Measurements from ENCODE around the gene BRSK2.

Gene BRSK2

DNA sequence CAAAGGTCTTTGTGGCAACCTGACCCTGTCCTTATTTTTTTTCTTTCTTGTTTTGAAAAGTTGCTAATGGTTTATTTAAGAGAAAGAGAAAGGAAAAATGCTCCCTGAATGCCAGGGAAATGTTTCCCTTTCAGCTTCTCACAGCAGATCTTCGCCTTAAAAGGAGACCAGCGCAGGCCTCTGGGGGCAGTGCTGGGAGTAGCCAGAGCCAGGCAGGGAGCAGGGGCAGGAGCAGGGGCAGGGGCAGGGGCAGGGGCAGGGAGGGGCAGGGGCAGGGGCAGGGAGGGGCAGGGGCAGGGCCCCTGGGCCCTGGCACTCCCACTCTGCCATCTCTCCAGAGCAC, 91.7 kb downstream of the BRSK2 start:
- peaks cover 32 to 35% of the 10 kb centered on the region in 2 donors for H3K36me3 ChIP-seq (ENCODE audit: control insufficient read depth in 2 of 2, insufficient read depth in 2 of 2, low read length in 2 of 2)
- peaks cover 86% of the 10 kb centered on the region for H3K4me1 ChIP-seq (ENCODE audit: control insufficient read depth, insufficient read depth, low read length)
- H3K27ac ChIP-seq (ENCODE audit: low read length), result peak overlapping the region; percentile 97
- H3K27me3 ChIP-seq (ENCODE audit: control insufficient read depth in 1 of 2, insufficient read depth in 2 of 2, low read length in 2 of 2), result no peaks in the 10 kb centered on the region
- no peaks in the 10 kb centered on the region for H3K9me3 ChIP-seq (ENCODE audit: control insufficient read depth in 2 of 2, low read length in 2 of 2)
- H3K9ac ChIP-seq (ENCODE audit: low read length in 2 of 2), result peak overlapping the region; percentile 67 to 68
- H3K4me3 ChIP-seq (ENCODE audit: low read length in 2 of 2), result peak overlapping the region in 1 of 2 donors; percentile 35

DNA sequence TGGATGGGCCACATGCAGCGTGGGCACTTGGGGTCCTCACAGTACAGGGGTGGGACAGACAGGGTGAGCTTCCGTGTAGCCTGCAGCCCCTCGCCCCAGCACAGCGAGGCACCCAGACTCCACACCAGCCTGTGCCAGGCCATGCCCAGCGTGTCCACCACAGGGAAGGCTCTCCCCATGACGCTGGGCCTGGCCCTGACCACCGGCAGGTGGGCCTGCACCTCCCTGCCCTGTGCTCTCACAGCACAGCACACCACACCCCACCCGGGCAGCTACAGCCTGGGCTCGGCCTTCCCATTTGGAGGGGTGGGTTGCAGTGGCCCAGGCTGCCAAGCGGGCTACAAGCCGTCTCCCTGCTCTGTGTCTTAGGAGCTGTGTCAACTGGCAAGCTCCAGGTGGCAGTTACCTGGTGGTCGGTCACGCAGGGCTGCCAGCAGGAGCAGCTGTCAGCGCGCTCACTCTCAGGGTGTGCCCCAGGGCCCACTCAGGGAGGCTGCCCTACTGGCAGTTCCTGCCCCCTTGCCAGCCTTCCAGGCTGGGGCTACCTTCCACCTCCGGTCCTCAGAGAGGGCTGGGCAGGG, 92.2 kb downstream of the BRSK2 start:
- peaks cover 89% of the 10 kb centered on the region for H3K4me1 ChIP-seq (ENCODE audit: control insufficient read depth, insufficient read depth, low read length)
- peaks cover 28 to 30% of the 10 kb centered on the region in 2 donors for H3K36me3 ChIP-seq (ENCODE audit: control insufficient read depth in 2 of 2, insufficient read depth in 2 of 2, low read length in 2 of 2)
- H3K9me3 ChIP-seq (ENCODE audit: control insufficient read depth in 2 of 2, low read length in 2 of 2), result no peaks in the 10 kb centered on the region
- H3K9ac ChIP-seq (ENCODE audit: low read length in 2 of 2), result peak overlapping the region; percentile 34 to 66
- H3K27me3 ChIP-seq (ENCODE audit: control insufficient read depth in 1 of 2, insufficient read depth in 2 of 2, low read length in 2 of 2), result no peaks in the 10 kb centered on the region
- H3K27ac ChIP-seq (ENCODE audit: low read length), result peak overlapping the region; percentile 97
- peak overlapping the region in 1 of 2 donors; percentile 81 for H3K4me3 ChIP-seq (ENCODE audit: low read length in 2 of 2)

DNA sequence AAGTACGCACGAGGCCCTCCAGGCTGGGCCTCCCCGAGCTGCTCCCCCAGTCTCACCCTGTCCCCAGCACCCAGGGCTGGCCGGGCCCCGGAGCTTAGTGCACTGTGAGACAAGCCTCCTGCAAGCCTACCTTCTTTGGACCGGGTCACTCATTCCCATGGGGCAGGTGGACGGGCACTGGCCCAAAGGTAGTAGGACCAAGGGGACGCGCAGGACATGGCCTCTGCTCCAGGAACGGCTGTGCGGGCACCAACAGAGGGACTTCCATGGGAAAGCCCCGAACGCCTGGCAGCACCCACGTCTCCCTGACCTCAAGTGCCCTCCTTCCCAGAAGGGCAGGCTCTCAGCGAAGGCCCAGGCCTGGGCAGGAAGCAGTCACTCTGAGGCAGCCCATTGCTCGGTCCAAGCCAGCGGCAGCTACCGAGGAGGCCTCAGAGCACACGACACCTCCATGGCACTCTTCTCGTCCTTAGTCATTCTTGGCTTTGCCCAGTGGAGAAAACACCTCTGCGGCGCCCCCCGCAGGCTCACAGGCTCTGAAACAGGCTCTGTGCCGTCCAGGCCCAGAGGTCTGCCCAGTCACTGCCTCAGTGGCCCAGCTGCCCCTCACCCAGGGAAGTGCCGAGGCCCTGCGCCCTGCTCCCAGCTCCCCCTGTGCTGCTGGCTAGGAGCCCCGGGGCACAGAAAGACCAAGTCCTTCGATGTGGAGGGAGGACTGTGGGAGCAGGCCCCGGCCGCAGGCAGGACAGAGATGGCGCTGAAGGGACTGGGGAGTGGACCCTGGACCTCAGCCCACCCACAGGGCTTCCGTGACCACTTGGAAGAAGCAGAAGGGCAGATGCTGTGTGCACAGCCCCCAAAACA, 93.1 kb downstream of the BRSK2 start:
- Histone ChIP-seq H3K9ac (ENCODE audit: low read length in 2 of 2) (peak overlapping the region; percentile 34 to 66), H3K9me3 (ENCODE audit: control insufficient read depth in 2 of 2, low read length in 2 of 2) (no peaks in the 10 kb centered on the region), H3K27me3 (ENCODE audit: control insufficient read depth in 1 of 2, insufficient read depth in 2 of 2, low read length in 2 of 2) (no peaks in the 10 kb centered on the region), H3K4me3 (ENCODE audit: low read length in 2 of 2) (peak overlapping the region; percentile 56 to 81), H3K4me1 (ENCODE audit: control insufficient read depth, insufficient read depth, low read length) (peaks cover 94% of the 10 kb centered on the region), H3K36me3 (ENCODE audit: control insufficient read depth in 2 of 2, insufficient read depth in 2 of 2, low read length in 2 of 2) (peaks cover 22 to 23% of the 10 kb centered on the region in 2 donors), H3K27ac (ENCODE audit: low read length) (peak overlapping the region; percentile 97)

DNA sequence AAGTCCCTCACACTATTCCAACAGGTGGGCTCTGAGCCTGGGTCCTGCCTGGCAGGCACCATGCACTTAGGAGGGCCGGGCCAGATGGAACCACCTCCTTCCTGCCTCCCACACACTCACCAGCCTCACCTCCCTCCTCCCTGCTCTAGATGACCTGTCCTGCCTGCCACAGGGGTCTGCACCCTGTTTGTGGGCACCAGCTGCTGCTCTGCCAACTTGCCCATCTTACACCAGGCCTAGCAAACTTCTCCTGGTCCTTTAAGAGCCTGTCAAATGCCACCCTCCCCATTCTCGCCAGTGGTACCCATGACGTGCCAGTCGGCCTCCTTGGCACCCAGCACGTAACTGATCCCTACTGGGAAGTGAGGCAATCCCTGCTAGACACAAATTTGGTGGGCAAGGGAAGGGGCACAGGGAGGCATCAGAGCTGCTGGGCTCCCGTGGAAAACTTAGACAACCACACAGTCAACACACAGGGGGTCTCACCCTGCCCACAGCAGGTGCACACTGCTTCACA, 93.8 kb downstream of the BRSK2 start:
- Histone ChIP-seq H3K4me3 (ENCODE audit: low read length in 2 of 2) (peak overlapping the region; percentile 56 to 81), H3K9me3 (ENCODE audit: control insufficient read depth in 2 of 2, low read length in 2 of 2) (no peaks in the 10 kb centered on the region), H3K9ac (ENCODE audit: low read length in 2 of 2) (peak overlapping the region; percentile 34 to 66), H3K36me3 (ENCODE audit: control insufficient read depth in 2 of 2, insufficient read depth in 2 of 2, low read length in 2 of 2) (peaks cover 17 to 20% of the 10 kb centered on the region in 2 donors), H3K27me3 (ENCODE audit: control insufficient read depth in 1 of 2, insufficient read depth in 2 of 2, low read length in 2 of 2) (no peaks in the 10 kb centered on the region), H3K27ac (ENCODE audit: low read length) (peak overlapping the region; percentile 97), H3K4me1 (ENCODE audit: control insufficient read depth, insufficient read depth, low read length) (peaks cover 97% of the 10 kb centered on the region)

DNA sequence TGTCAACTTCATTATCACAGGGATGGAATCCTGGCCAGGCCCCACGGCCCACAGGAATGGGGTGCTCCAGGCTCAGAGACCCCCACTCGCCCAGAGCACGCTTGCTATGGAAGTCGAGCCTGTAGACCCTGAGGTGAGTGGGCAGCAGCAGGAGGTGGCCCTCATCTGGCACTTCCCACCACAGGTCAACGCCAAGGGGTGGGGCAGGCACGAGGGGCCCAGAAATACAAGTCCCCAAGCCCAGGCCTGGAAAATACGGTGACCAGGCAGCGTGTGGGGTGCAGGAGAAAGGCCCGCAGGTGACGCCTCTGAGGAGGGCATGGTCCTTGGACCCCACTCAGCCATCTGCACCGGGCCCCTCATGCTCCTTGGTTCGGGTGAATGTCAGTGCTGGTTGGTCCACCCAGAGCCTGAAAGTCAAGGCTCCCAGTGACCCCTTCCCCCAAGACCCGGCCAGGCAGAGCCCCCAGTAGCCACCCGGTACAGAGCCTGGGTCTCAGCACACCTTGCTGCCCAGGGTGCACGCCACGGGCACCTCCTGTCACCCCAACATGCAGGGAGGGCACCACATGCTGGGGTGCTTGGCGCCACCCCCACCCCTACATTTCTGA, 94.4 kb downstream of the BRSK2 start:
- Histone ChIP-seq H3K4me3 (ENCODE audit: low read length in 2 of 2) (peak overlapping the region; percentile 56 to 81), H3K36me3 (ENCODE audit: control insufficient read depth in 2 of 2, insufficient read depth in 2 of 2, low read length in 2 of 2) (peaks cover 11 to 15% of the 10 kb centered on the region in 2 donors), H3K4me1 (ENCODE audit: control insufficient read depth, insufficient read depth, low read length) (peaks cover 97% of the 10 kb centered on the region)

DNA sequence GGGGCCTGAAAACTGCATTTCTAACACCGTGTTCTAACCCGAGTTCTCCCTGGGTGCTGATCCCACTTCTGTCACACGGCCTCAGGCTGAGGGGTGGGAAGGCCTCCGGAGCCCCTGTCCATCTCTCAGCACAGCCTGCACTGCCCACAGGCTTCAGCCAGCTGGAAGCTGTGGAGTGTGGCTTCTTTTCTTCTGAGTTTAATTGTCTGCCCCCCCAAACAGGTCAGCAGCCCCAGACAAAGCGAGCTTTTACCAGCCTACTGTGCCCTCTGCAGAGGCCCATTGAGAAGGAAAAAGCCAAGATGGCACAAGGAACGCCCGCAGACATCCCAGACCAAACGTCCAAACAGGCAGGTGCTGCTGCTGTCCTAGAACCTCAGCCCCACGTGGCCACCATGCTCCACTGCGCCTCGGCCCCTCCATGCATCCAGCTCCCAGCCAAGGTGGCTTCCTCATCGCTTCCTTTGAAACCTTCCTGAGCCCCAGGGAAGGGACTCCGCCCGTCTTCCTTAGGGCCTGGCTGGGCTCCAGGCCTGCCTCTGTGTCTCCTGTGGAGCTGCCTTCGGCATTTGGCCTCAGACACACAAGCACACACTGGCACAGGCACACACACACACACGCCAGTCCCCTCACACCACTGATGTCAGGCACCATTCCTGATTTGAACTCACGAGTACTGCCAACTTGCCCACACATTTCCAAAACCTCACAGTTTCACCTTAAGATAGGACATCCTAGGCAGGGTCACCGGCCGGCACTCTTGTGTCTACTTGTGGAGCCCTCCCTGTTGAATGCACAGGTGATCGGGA, 95.2 kb downstream of the BRSK2 start:
- H3K27ac ChIP-seq (ENCODE audit: low read length), result peak overlapping the region; percentile 97

More for the DNA sequence above, 94.4 kb downstream of the BRSK2 start:
- Histone ChIP-seq H3K9ac (ENCODE audit: low read length in 2 of 2) (peak overlapping the region; percentile 34 to 66), H3K9me3 (ENCODE audit: control insufficient read depth in 2 of 2, low read length in 2 of 2) (no peaks in the 10 kb centered on the region), H3K27ac (ENCODE audit: low read length) (peak overlapping the region; percentile 97), H3K27me3 (ENCODE audit: control insufficient read depth in 1 of 2, insufficient read depth in 2 of 2, low read length in 2 of 2) (no peaks in the 10 kb centered on the region)

DNA sequence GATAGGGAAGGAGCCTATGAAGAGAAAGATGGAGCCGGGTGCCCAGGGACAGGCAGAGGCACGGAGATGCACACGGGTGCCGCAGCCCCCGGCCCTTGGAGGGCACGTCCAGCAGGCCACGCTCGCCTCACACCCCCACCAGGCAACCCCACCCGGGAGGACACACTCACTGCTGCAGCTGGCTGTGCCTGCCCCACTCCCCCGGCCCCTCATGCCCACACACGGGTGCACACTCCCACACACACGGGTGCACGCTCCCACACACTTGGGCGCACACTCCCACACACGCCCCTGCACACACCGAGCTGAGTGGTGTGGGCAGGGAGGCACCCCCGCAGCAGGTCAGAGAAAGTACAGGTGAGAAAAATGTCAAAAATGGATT, 95.8 kb downstream of the BRSK2 start:
- Histone ChIP-seq H3K36me3 (ENCODE audit: control insufficient read depth in 2 of 2, insufficient read depth in 2 of 2, low read length in 2 of 2) (peaks cover 0 to 1% of the 10 kb centered on the region in 2 donors), H3K27me3 (ENCODE audit: control insufficient read depth in 1 of 2, insufficient read depth in 2 of 2, low read length in 2 of 2) (no peaks in the 10 kb centered on the region), H3K9me3 (ENCODE audit: control insufficient read depth in 2 of 2, low read length in 2 of 2) (no peaks in the 10 kb centered on the region), H3K27ac (ENCODE audit: low read length) (peak overlapping the region; percentile 97), H3K9ac (ENCODE audit: low read length in 2 of 2) (peak overlapping the region; percentile 34 to 73), H3K4me1 (ENCODE audit: control insufficient read depth, insufficient read depth, low read length) (peaks cover 90% of the 10 kb centered on the region), H3K4me3 (ENCODE audit: low read length in 2 of 2) (peak overlapping the region; percentile 56 to 81)

More for the DNA sequence above, 95.2 kb downstream of the BRSK2 start:
- Histone ChIP-seq H3K9ac (ENCODE audit: low read length in 2 of 2) (peak overlapping the region; percentile 34 to 73), H3K27me3 (ENCODE audit: control insufficient read depth in 1 of 2, insufficient read depth in 2 of 2, low read length in 2 of 2) (no peaks in the 10 kb centered on the region), H3K4me1 (ENCODE audit: control insufficient read depth, insufficient read depth, low read length) (peaks cover 96% of the 10 kb centered on the region), H3K4me3 (ENCODE audit: low read length in 2 of 2) (peak overlapping the region; percentile 56 to 81), H3K9me3 (ENCODE audit: control insufficient read depth in 2 of 2, low read length in 2 of 2) (no peaks in the 10 kb centered on the region), H3K36me3 (ENCODE audit: control insufficient read depth in 2 of 2, insufficient read depth in 2 of 2, low read length in 2 of 2) (peaks cover 4 to 7% of the 10 kb centered on the region in 2 donors)

DNA sequence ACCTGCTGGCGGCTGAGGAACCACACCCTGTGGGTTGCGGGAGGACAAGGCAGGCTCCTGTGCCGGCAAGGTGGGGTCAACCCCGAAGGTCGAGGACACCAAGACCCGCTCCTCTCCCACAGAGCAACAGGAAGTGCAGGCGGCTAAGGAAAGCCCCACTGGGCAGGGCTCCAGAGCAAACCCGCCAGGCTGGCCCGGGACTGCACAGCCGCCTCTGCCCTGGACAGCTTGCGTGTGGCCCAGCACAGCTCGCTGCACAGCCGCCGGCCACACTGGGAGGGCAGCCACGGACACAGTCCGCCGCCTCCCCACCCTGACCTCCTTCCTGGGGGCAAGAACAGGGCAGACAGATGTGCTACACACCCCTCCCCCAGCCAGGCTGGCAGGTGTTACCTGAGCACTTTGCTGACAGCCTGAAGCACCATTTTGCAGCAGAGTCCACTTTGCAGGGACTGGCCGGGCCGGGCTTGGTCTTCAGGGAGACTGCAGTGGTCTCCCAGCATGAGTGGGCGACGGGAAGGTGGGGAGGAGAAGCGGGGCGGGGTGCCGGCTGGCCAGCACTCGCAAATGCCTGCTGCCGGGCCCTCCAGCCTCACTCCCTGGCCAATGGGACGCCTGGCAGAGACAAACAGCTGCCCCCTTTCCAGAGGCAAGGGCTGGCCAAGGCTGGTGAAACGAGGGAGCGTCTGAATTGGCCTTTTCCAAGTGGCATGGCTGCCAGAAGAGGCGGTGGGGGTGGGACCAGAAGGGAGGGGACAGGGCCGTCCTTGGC, 96.5 kb downstream of the BRSK2 start, which contains the start of gene MOB2:
TSS of gene MOB2 (minus strand) at position 726 of the 772 bp plus-strand sequence. CDS start at position 503, 223 bp downstream.
- H3K4me1 ChIP-seq (ENCODE audit: control insufficient read depth, insufficient read depth, low read length), result peaks cover 85% of the 10 kb centered on the region
- peak within 1 kb of the TSS; percentile 97 for H3K27ac ChIP-seq (ENCODE audit: low read length)
- no peaks in the 10 kb centered on the region for H3K9me3 ChIP-seq (ENCODE audit: control insufficient read depth in 2 of 2, low read length in 2 of 2)
- H3K9ac ChIP-seq (ENCODE audit: low read length in 2 of 2), result peak within 1 kb of the TSS; percentile 46 to 73
- peak within 1 kb of the TSS; percentile 56 to 81 for H3K4me3 ChIP-seq (ENCODE audit: low read length in 2 of 2)
- no peaks in the 10 kb centered on the region for H3K27me3 ChIP-seq (ENCODE audit: control insufficient read depth in 1 of 2, insufficient read depth in 2 of 2, low read length in 2 of 2)
- no peaks in the 10 kb centered on the region for H3K36me3 ChIP-seq (ENCODE audit: control insufficient read depth in 2 of 2, insufficient read depth in 2 of 2, low read length in 2 of 2)

DNA sequence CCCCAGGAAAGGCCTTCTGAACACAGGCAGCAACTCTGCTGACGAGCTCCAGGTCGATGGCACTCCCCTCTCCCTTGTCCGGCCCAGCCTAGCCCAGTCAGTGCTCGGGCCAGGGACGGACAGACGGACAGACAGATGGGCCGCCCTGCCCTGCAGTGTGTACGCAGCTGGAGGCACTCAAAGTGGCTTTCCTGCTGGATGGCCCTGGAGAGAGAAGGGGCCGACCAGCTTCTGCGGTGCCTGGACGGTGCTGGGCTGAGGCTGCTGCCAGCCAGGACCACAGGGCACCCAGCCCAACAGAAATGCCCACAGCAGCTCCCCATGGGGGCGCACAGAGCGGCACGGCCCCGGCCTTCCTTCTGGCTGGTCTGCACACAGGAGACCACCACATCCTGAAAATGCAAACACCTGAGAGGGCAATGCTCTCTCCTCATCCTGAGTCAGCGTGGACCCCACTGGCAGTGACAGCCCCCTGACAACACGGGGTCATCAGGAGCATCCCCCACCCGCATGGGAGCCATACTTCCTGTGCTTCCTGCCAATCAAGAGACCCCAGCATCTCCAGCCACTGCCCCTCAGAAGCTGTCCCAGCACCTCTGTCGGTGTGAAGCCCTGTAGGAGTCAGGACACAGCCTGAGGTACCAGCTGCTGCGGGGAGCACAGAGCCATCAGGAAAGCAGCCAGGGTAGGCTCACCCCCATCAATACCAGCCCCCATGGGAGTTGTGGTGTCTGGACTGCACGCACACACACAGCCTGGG, 97.5 kb downstream of the BRSK2 start:
- peak overlapping the region; percentile 97 for H3K27ac ChIP-seq (ENCODE audit: low read length)
- peak overlapping the region; percentile 46 to 62 for H3K9ac ChIP-seq (ENCODE audit: low read length in 2 of 2)
- no peaks in the 10 kb centered on the region for H3K27me3 ChIP-seq (ENCODE audit: control insufficient read depth in 1 of 2, insufficient read depth in 2 of 2, low read length in 2 of 2)
- H3K9me3 ChIP-seq (ENCODE audit: control insufficient read depth in 2 of 2, low read length in 2 of 2), result no peaks in the 10 kb centered on the region
- peaks cover 75% of the 10 kb centered on the region for H3K4me1 ChIP-seq (ENCODE audit: control insufficient read depth, insufficient read depth, low read length)
- H3K36me3 ChIP-seq (ENCODE audit: control insufficient read depth in 2 of 2, insufficient read depth in 2 of 2, low read length in 2 of 2), result no peaks in the 10 kb centered on the region
- H3K4me3 ChIP-seq (ENCODE audit: low read length in 2 of 2), result peak overlapping the region; percentile 1 to 59
